ENCODE measurements around the gene INPP5K. TPM values are rescaled to one million over a fixed set of nuclear protein-coding genes. Genes with fewer than 3 reads are reported as not detected.

Gene INPP5K
- total RNA-seq, 1 experiment from 2014 or later = 27.3 TPM

Other genes starting within 250 kb of the INPP5K start
- gene BHLHA9, start 246.2 kb downstream of the INPP5K start, total RNA-seq (2014; rRNA removed) = not detected in 2 replicates
- gene TRARG1, start 236.9 kb downstream of the INPP5K start, total RNA-seq (2014; rRNA removed) = not detected in 2 replicates
- gene YWHAE, start 116.4 kb downstream of the INPP5K start, total RNA-seq (2014; rRNA removed) = 605 and 722 TPM in 2 replicates
- gene CRK, start 60.4 kb downstream of the INPP5K start, total RNA-seq (2014; rRNA removed) = 82.8 and 86.6 TPM in 2 replicates
- 96.3 and 107 TPM in 2 replicates for gene MYO1C, start 23.9 kb downstream of the INPP5K start, total RNA-seq (2014; rRNA removed)
- gene PITPNA, start 46.2 kb upstream of the INPP5K start, total RNA-seq (2014; rRNA removed) = 18.5 and 26.3 TPM in 2 replicates
- gene SLC43A2, start 112.2 kb upstream of the INPP5K start, total RNA-seq (2014; rRNA removed) = 1.9 and 3.7 TPM in 2 replicates
- 0.11 TPM in 1 of 2 replicates, not detected in the other for gene SCARF1, start 129.1 kb upstream of the INPP5K start, total RNA-seq (2014; rRNA removed)
- 4.2 and 9.8 TPM in 2 replicates for gene RILP, start 133.3 kb upstream of the INPP5K start, total RNA-seq (2014; rRNA removed)
- gene PRPF8, start 168.3 kb upstream of the INPP5K start, total RNA-seq (2014; rRNA removed) = 82.9 and 108 TPM in 2 replicates
- 0.77 and 1.1 TPM in 2 replicates for gene TLCD2, start 193.8 kb upstream of the INPP5K start, total RNA-seq (2014; rRNA removed)
- 48.6 and 56.7 TPM in 2 replicates for gene WDR81, start 208.1 kb upstream of the INPP5K start, total RNA-seq (2014; rRNA removed)
- gene SERPINF2, start 226.3 kb upstream of the INPP5K start, total RNA-seq (2014; rRNA removed) = 0.13 and 0.40 TPM in 2 replicates
- gene SERPINF1, start 245.4 kb upstream of the INPP5K start, total RNA-seq (2014; rRNA removed) = 424 and 815 TPM in 2 replicates